Lung microvascular endothelial cell (primary cell): ENCODE results near the gene PANX1. TPM values are rescaled to one million over a fixed set of nuclear protein-coding genes. Genes with fewer than 3 reads are reported as not detected.
"Not testable (repeated sequence)": the region's sequence is repeated elsewhere in the genome, so short reads cannot be mapped to it uniquely, and the experiment has no call there.

Experiments used
- DNase-seq, 2 donors: peaks; one replicate each; pipeline versions ENCODE4 v3.0.0 to v3.0.0-alpha.2; 2010; ENCODE audit warnings: low read depth in 2 of 2
- total RNA-seq: library from RNA; depleted of rRNA; stranded (reverse); fragments of >200 nt; gene quantifications from 2 replicates; pipeline ENCODE4 v1.2.1, GENCODE V29; 2014

The PANX1 gene
- 14.8 and 23.0 TPM in 2 replicates for total RNA-seq

GRCh38 chr11:94128746-94129511 is at the start of gene PANX1:
PANX1 (plus strand) TSS chr11:94128841; CDS start chr11:94129313, 472 bp downstream.
- peak; percentile 83 to 89 for DNase-seq

- DNase-seq: no peak
Measured at GRCh38 chr11:94084164-94084563, 44.5 kb upstream of the PANX1 start.

- DNase-seq: no peak
Measured at GRCh38 chr11:94088906-94089305, 39.7 kb upstream of the PANX1 start.

- no peak for DNase-seq
Measured at GRCh38 chr11:94089341-94089740, 39.3 kb upstream of the PANX1 start.

GRCh38 chr11:94090401-94090800 is 38.2 kb upstream of the PANX1 start:
- no peak for DNase-seq

- DNase-seq: no peak
Measured at GRCh38 chr11:94091091-94091490, 37.5 kb upstream of the PANX1 start.

GRCh38 chr11:94100253-94100652 is 28.4 kb upstream of the PANX1 start:
- DNase-seq: no peak

GRCh38 chr11:94103471-94103870 is 25.2 kb upstream of the PANX1 start:
- no peak for DNase-seq

- DNase-seq: no peak
Measured at GRCh38 chr11:94104734-94105133, 23.9 kb upstream of the PANX1 start.

GRCh38 chr11:94106716-94107115 is 21.9 kb upstream of the PANX1 start:
- DNase-seq: no peak

GRCh38 chr11:94107363-94107762 is 21.3 kb upstream of the PANX1 start:
- no peak for DNase-seq

- no peak for DNase-seq
Measured at GRCh38 chr11:94111241-94111640, 17.4 kb upstream of the PANX1 start.

GRCh38 chr11:94111660-94112059 is 17.0 kb upstream of the PANX1 start:
- no peak for DNase-seq

- no peak for DNase-seq
Measured at GRCh38 chr11:94112206-94112953, 16.3 kb upstream of the PANX1 start.

GRCh38 chr11:94117197-94117574 is 11.5 kb upstream of the PANX1 start:
- DNase-seq: no peak

GRCh38 chr11:94117871-94118270 is 10.8 kb upstream of the PANX1 start:
- DNase-seq: no peak

GRCh38 chr11:94119676-94120075 is 9.0 kb upstream of the PANX1 start:
- not testable (repeated sequence) for DNase-seq

GRCh38 chr11:94120516-94120915 is 8.1 kb upstream of the PANX1 start:
- not testable (repeated sequence) for DNase-seq

GRCh38 chr11:94120946-94121345 is 7.7 kb upstream of the PANX1 start:
- DNase-seq: peak in 1 of 2 donors; percentile 38

- DNase-seq: no peak
Measured at GRCh38 chr11:94125407-94126115, 3.1 kb upstream of the PANX1 start.

- DNase-seq: no peak
Measured at GRCh38 chr11:94127638-94128037, 1.0 kb upstream of the PANX1 start.

- DNase-seq: peak in 1 of 2 donors; percentile 34
Measured at GRCh38 chr11:94128291-94128745, 323 bp upstream of the PANX1 start.
